SK-N-SH (cell line): ENCODE results near the gene UBR1.

Experiments
- CHD2 ChIP-seq: fragments of 150-350 bp; IDR thresholded peaks from 2 replicates; pipeline ENCODE4 v1.6.1; 2018; ENCODE audit warnings: low read length; ENCODE audit not compliant: partially characterized antibody
- POLR2AphosphoS5 ChIP-seq: IDR thresholded peaks from 2 replicates; pipeline ENCODE4 v1.6.1; 2012; ENCODE audit warnings: low read depth, low read length
- SIN3A ChIP-seq: IDR thresholded peaks from 2 replicates; pipeline ENCODE4 v1.6.1; 2012; ENCODE audit warnings: low read depth, mild to moderate bottlenecking, low read length, moderate library complexity, borderline replicate concordance
- YY1 ChIP-seq: IDR thresholded peaks from 2 replicates; pipeline ENCODE4 v1.4.0; 2012; ENCODE audit warnings: low read depth, mild to moderate bottlenecking
- TF ChIP-seq, protein P1 (sequence below): fragments of 200-600 bp; sonication (generic); IDR thresholded peaks from 2 replicates; pipeline ENCODE4 v1.6.1; 2017; ENCODE audit warnings: antibody characterized with exemption, mild to moderate bottlenecking, moderate library complexity
- TF ChIP-seq, protein P2 (sequence below): IDR thresholded peaks from 2 replicates; pipeline ENCODE4 v1.6.1; 2012; ENCODE audit warnings: mild to moderate bottlenecking, low read depth, low read length, moderate library complexity

DNA sequence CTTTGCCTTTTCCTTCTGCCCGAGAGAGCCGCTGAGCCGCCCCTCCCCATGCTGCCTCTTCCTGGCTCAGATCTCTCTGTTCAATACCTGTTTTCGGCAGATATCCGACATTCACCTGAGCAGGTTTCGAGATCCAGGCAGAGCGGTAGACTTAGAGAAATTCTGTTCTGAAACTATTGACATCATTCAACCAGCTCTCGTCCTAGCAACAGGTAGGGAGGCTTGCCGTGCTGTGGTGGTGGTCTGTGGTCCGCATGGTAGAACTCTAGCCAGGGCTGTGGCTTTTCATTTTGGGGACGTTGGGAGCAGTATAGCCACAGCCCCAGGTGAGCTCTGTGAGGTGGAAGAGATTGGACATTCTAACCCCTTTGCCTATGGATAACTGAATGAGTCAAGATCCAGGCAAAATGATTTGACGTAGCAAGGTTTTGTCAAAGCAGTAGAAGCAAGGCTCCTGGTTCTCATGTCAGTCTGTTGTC lies 28.4 kb upstream of the UBR1 start:
- TF ChIP-seq, protein P1, sequence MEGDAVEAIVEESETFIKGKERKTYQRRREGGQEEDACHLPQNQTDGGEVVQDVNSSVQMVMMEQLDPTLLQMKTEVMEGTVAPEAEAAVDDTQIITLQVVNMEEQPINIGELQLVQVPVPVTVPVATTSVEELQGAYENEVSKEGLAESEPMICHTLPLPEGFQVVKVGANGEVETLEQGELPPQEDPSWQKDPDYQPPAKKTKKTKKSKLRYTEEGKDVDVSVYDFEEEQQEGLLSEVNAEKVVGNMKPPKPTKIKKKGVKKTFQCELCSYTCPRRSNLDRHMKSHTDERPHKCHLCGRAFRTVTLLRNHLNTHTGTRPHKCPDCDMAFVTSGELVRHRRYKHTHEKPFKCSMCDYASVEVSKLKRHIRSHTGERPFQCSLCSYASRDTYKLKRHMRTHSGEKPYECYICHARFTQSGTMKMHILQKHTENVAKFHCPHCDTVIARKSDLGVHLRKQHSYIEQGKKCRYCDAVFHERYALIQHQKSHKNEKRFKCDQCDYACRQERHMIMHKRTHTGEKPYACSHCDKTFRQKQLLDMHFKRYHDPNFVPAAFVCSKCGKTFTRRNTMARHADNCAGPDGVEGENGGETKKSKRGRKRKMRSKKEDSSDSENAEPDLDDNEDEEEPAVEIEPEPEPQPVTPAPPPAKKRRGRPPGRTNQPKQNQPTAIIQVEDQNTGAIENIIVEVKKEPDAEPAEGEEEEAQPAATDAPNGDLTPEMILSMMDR, result no peak
- TF ChIP-seq CHD2 (no peak), SIN3A (no peak), YY1 (no peak), POLR2AphosphoS5 (no peak)
- TF ChIP-seq, protein P2, sequence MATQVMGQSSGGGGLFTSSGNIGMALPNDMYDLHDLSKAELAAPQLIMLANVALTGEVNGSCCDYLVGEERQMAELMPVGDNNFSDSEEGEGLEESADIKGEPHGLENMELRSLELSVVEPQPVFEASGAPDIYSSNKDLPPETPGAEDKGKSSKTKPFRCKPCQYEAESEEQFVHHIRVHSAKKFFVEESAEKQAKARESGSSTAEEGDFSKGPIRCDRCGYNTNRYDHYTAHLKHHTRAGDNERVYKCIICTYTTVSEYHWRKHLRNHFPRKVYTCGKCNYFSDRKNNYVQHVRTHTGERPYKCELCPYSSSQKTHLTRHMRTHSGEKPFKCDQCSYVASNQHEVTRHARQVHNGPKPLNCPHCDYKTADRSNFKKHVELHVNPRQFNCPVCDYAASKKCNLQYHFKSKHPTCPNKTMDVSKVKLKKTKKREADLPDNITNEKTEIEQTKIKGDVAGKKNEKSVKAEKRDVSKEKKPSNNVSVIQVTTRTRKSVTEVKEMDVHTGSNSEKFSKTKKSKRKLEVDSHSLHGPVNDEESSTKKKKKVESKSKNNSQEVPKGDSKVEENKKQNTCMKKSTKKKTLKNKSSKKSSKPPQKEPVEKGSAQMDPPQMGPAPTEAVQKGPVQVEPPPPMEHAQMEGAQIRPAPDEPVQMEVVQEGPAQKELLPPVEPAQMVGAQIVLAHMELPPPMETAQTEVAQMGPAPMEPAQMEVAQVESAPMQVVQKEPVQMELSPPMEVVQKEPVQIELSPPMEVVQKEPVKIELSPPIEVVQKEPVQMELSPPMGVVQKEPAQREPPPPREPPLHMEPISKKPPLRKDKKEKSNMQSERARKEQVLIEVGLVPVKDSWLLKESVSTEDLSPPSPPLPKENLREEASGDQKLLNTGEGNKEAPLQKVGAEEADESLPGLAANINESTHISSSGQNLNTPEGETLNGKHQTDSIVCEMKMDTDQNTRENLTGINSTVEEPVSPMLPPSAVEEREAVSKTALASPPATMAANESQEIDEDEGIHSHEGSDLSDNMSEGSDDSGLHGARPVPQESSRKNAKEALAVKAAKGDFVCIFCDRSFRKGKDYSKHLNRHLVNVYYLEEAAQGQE, result no peak
